Thyroid gland (tissue), 4 donors: ENCODE data around the gene PLXNC1. TPM values are rescaled to one million over a fixed set of nuclear protein-coding genes. Genes with fewer than 3 reads are reported as not detected.

Experiments used
- DNase-seq, 2 donors: peaks; one replicate each; pipeline ENCODE4 v3.0.0-alpha.2; 2019
- H3K27ac ChIP-seq, 3 donors: fragments of 200-600 bp; sonication (generic); 1 replicate in 2 of 3; 2 replicates in 1 of 3; pipeline ENCODE4 v1.5.1; 2016 to 2019; ENCODE audit warnings: mild to moderate bottlenecking in 1 of 3, moderate library complexity in 1 of 3
- H3K27me3 ChIP-seq: fragments of 200-600 bp; sonication (generic); one replicate; pipeline ENCODE4 v1.5.1; 2019
- H3K36me3 ChIP-seq, 2 donors: fragments of 200-600 bp; sonication (generic); one replicate each; pipeline ENCODE4 v1.5.1; 2016 to 2019
- H3K4me1 ChIP-seq, 2 donors: fragments of 200-600 bp; sonication (generic); one replicate each; pipeline ENCODE4 v1.5.1; 2017 to 2019
- H3K4me3 ChIP-seq, 3 donors: fragments of 200-600 bp; sonication (generic); replicated peaks in 1 of 3; 1 replicate in 2 of 3; 2 replicates in 1 of 3; pipeline ENCODE4 v1.5.1; 2016; ENCODE audit warnings: mild to moderate bottlenecking in 1 of 3
- H3K9me3 ChIP-seq: fragments of 200-600 bp; sonication (generic); one replicate; pipeline ENCODE4 v1.5.1; 2017
- POLR2A ChIP-seq, 2 donors: fragments of 450-650 bp; IDR thresholded peaks; one replicate each; pipeline ENCODE4 v1.6.1; 2017; ENCODE audit warnings: antibody characterized with exemption in 2 of 2, mild to moderate bottlenecking in 2 of 2, moderate library complexity in 1 of 2
- WGBS, 2 donors: methylation state at CpG; one replicate each; pipeline ENCODE4 v1.1.5; 2017; 5-methylcytosine and 5-hydroxymethylcytosine counted together
- intact Hi-C: fragments of 100-400 bp; cut with DNase I; formaldehyde crosslinking; loops from one replicate; pipeline ENCODE4 v1.15.1; 2023
- total RNA-seq, 4 donors: library from RNA; depleted of rRNA; stranded (reverse); fragments of >200 nt; gene quantifications; one replicate each; pipeline ENCODE4 v1.2.3, GENCODE V29; 2016
- TF ChIP-seq, protein P1 (sequence below), 6 experiments: fragments of 200-600 bp in 3 of 6; fragments of 450-650 bp in 3 of 6; sonication (generic) in 3 of 6; IDR thresholded peaks; one replicate each; pipeline ENCODE4 v1.5.1; 2016 to 2019; ENCODE audit warnings: antibody characterized with exemption in 6 of 6, mild to moderate bottlenecking in 2 of 6, inconsistent platforms in 1 of 6, moderate library complexity in 1 of 6

Gene PLXNC1
- total RNA-seq, 4 donors from 2014 or later, result 4.5 to 7.2 (median 5.1) TPM

DNA sequence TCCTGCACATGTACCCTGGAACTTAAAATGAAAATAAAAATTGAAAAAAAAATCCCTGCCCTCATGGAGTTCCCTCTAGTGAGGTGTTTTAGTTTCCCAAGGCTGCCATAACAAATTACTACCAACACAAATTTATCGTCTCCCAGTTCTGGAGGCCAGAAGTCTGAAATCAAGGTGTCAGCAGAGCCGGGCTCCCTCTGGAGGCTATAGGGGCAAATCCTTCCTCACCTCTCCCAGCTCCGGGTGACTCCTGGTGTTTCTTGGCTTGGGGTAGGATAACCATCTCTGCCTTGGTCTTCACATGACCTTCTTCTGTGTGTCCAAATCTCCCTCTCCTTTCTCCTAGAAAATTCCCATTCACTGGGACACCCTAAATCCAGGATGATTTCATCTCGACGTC is 50.1 kb downstream of the PLXNC1 start:
- no peak for DNase-seq
- TF ChIP-seq, protein P1, sequence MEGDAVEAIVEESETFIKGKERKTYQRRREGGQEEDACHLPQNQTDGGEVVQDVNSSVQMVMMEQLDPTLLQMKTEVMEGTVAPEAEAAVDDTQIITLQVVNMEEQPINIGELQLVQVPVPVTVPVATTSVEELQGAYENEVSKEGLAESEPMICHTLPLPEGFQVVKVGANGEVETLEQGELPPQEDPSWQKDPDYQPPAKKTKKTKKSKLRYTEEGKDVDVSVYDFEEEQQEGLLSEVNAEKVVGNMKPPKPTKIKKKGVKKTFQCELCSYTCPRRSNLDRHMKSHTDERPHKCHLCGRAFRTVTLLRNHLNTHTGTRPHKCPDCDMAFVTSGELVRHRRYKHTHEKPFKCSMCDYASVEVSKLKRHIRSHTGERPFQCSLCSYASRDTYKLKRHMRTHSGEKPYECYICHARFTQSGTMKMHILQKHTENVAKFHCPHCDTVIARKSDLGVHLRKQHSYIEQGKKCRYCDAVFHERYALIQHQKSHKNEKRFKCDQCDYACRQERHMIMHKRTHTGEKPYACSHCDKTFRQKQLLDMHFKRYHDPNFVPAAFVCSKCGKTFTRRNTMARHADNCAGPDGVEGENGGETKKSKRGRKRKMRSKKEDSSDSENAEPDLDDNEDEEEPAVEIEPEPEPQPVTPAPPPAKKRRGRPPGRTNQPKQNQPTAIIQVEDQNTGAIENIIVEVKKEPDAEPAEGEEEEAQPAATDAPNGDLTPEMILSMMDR (IDR thresholded peaks at IDR 0.05), result no peak
- TF ChIP-seq POLR2A (IDR thresholded peaks at IDR 0.05), result no peak
- Histone ChIP-seq H3K9me3 (no peaks in the 10 kb centered on the region), H3K4me3 (no peak overlapping the region), H3K36me3 (no peaks in the 10 kb centered on the region), H3K27ac (no peak overlapping the region), H3K27me3 (no peaks in the 10 kb centered on the region), H3K4me1 (no peaks in the 10 kb centered on the region)
- intact Hi-C loops, result no loop called here
- WGBS, 2 donors, result 85 to 91% methylated on average over 5 of the region's 5 CpGs

DNA sequence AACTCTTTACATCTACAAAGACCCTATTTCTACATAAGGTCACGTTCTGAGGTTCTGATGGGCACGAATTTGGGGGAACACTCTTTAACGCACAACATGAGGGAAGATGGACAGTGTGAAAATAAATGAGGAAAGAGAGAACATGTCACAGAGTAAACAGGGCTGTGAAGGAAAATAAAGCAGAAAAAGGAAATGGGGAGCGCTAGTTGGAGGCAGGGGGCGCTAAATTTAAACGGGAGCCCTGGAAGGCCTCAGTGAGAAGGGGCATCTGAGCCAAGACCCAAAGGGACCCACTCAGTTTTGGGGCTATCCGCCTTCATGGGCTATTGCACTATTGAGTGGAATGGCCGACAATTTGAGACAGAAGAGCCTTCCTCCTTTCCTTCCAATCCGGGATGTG is 50.5 kb downstream of the PLXNC1 start:
- 58 to 64% methylated on average over 9 of the region's 9 CpGs for WGBS, 2 donors
- no peak for DNase-seq
- H3K9me3 ChIP-seq, result no peaks in the 10 kb centered on the region
- no peak overlapping the region for H3K27ac ChIP-seq
- no peak for TF ChIP-seq POLR2A (IDR thresholded peaks at IDR 0.05)
- TF ChIP-seq, protein P1 (IDR thresholded peaks at IDR 0.05), result peak in 1 of 6 experiments; percentile 27
- H3K36me3 ChIP-seq, result no peaks in the 10 kb centered on the region
- no peaks in the 10 kb centered on the region for H3K4me1 ChIP-seq
- H3K27me3 ChIP-seq, result no peaks in the 10 kb centered on the region
- intact Hi-C loops, result no loop called here
- no peak overlapping the region for H3K4me3 ChIP-seq

- H3K27ac ChIP-seq, result no peak overlapping the region
- 78 to 93% methylated on average over 5 of the region's 5 CpGs for WGBS, 2 donors
- no peaks in the 10 kb centered on the region for H3K4me1 ChIP-seq
- TF ChIP-seq, protein P1 (IDR thresholded peaks at IDR 0.05), result no peak
- TF ChIP-seq POLR2A (IDR thresholded peaks at IDR 0.05), result no peak
- H3K27me3 ChIP-seq, result no peaks in the 10 kb centered on the region
- DNase-seq, result no peak
- H3K9me3 ChIP-seq, result no peaks in the 10 kb centered on the region
- no peaks in the 10 kb centered on the region for H3K36me3 ChIP-seq
- no peak overlapping the region for H3K4me3 ChIP-seq
- intact Hi-C loops, result no loop called here
Observed at GRCh38 chr12:94200069-94200468, 51.7 kb downstream of the PLXNC1 start.

GRCh38 chr12:94200695-94201094 is 52.3 kb downstream of the PLXNC1 start:
- WGBS, 2 donors, result 96 to 97% methylated on average over 1 of the region's 1 CpG
- intact Hi-C loops, result no loop called here
- Histone ChIP-seq H3K9me3 (no peaks in the 10 kb centered on the region), H3K4me1 (no peaks in the 10 kb centered on the region), H3K27ac (no peak overlapping the region), H3K36me3 (no peaks in the 10 kb centered on the region), H3K4me3 (no peak overlapping the region), H3K27me3 (no peaks in the 10 kb centered on the region)
- DNase-seq, result no peak
- no peak for TF ChIP-seq POLR2A (IDR thresholded peaks at IDR 0.05)
- TF ChIP-seq, protein P1 (IDR thresholded peaks at IDR 0.05), result no peak

- Histone ChIP-seq H3K36me3 (no peaks in the 10 kb centered on the region), H3K4me1 (no peaks in the 10 kb centered on the region), H3K27me3 (no peaks in the 10 kb centered on the region), H3K27ac (no peak overlapping the region), H3K4me3 (no peak overlapping the region), H3K9me3 (no peaks in the 10 kb centered on the region)
- no peak for DNase-seq
- 84 to 89% methylated on average over 7 of the region's 7 CpGs for WGBS, 2 donors
- intact Hi-C loops, result no loop called here
- TF ChIP-seq, protein P1 (IDR thresholded peaks at IDR 0.05), result no peak
- no peak for TF ChIP-seq POLR2A (IDR thresholded peaks at IDR 0.05)
Observed at GRCh38 chr12:94202245-94203180, 54.1 kb downstream of the PLXNC1 start.
